GM12878 (cell line): ENCODE measurements around the gene POMT2. TPM values are rescaled to one million over a fixed set of nuclear protein-coding genes. Genes with fewer than 3 reads are reported as not detected.

Source experiments
- BACH1 ChIP-seq: fragments of 450-650 bp; IDR thresholded peaks from 2 replicates; pipeline ENCODE4 v1.6.1; 2017; ENCODE audit warnings: mild to moderate bottlenecking, borderline replicate concordance
- FOS ChIP-seq: IDR thresholded peaks from 3 replicates; pipeline ENCODE4 v1.6.1; 2011; ENCODE audit warnings: borderline replicate concordance; ENCODE audit not compliant: insufficient read length; ENCODE audit errors: extremely low read depth
- HSF1 ChIP-seq: fragments of 150-350 bp; IDR thresholded peaks from 2 replicates; pipeline ENCODE4 v1.6.1; 2014; ENCODE audit warnings: mild to moderate bottlenecking, low read depth, low read length
- IKZF1 ChIP-seq: fragments of 450-650 bp; conservative IDR thresholded peaks from 2 replicates; pipeline ENCODE4 v1.6.1; 2017; ENCODE audit warnings: antibody characterized with exemption, mild to moderate bottlenecking
- JUND ChIP-seq: IDR thresholded peaks from 2 replicates; pipeline ENCODE4 v1.6.1; 2012; ENCODE audit warnings: low read depth, mild to moderate bottlenecking, low read length, improper control_type of control experiment, moderate library complexity
- MTA2 ChIP-seq: fragments of 450-650 bp; IDR thresholded peaks from 2 replicates; pipeline ENCODE4 v1.6.1; 2016; ENCODE audit warnings: low read depth, mild to moderate bottlenecking, moderate library complexity
- NFIC ChIP-seq: IDR thresholded peaks from 2 replicates; pipeline ENCODE4 v1.6.1; 2012; ENCODE audit warnings: low read depth, mild to moderate bottlenecking, inconsistent platforms, low read length, moderate library complexity
- PAX5 ChIP-seq: IDR thresholded peaks from 2 replicates; pipeline ENCODE4 v1.6.1; 2011; ENCODE audit warnings: low read depth, low read length, borderline replicate concordance
- RAD51 ChIP-seq: fragments of 450-650 bp; IDR thresholded peaks from 2 replicates; pipeline ENCODE4 v1.6.1; 2016; ENCODE audit warnings: moderate library complexity, mild to moderate bottlenecking, inconsistent platforms
- REST ChIP-seq: IDR thresholded peaks from 2 replicates; pipeline ENCODE4 v1.6.1; 2012; ENCODE audit warnings: mild to moderate bottlenecking, low read depth, low read length
- TAF1 ChIP-seq: IDR thresholded peaks from 2 replicates; pipeline ENCODE4 v1.6.1; 2011; ENCODE audit warnings: mild to moderate bottlenecking, low read depth, low read length, borderline replicate concordance
- TARDBP ChIP-seq: IDR thresholded peaks from 2 replicates; pipeline ENCODE4 v1.6.1; 2016; ENCODE audit warnings: borderline replicate concordance
- USF2 ChIP-seq: IDR thresholded peaks from 2 replicates; pipeline ENCODE4 v1.6.1; 2011; ENCODE audit warnings: low read depth, low read length, improper control_type of control experiment, borderline replicate concordance
- ZBTB33 ChIP-seq: fragments of 450-650 bp; IDR thresholded peaks from 2 replicates; pipeline ENCODE4 v1.6.1; 2017; ENCODE audit warnings: mild to moderate bottlenecking
- ZNF217 ChIP-seq: fragments of 450-650 bp; IDR thresholded peaks from 2 replicates; pipeline ENCODE4 v1.6.1; 2017; ENCODE audit warnings: antibody characterized with exemption, mild to moderate bottlenecking
- polyA plus RNA-seq, 11 experiments: library from polyadenylated mRNA; depleted of rRNA in 4 of 11; unstranded in 6 of 11; stranded (reverse) in 5 of 11; fragments of >200 nt; fragmentation: Nextera tagmentation in 4 of 11; fragmentation: Illumina TruSeq in 1 of 11; extraction: Ambion mirVana in 4 of 11; extraction: Trizol in 1 of 11; gene quantifications; 1 replicate in 1 of 11; 2 replicates in 10 of 11; pipeline versions ENCODE4 v1.2.1 to v1.2.3, GENCODE V29; 2011 to 2016; ENCODE audit warnings: inconsistent platforms in 2 of 11, missing spikeins in 2 of 11, low read depth in 1 of 11
- total RNA-seq, 4 experiments: library from RNA; depleted of rRNA in 3 of 4; stranded (reverse); fragments of >200 nt in 3 of 4; fragmentation: Illumina TruSeq in 1 of 4; extraction: Trizol in 1 of 4; gene quantifications; 2 replicates each; pipeline versions ENCODE4 v1.2.1 to v1.2.3, GENCODE V29; 2013 to 2021
- TF ChIP-seq, protein P1 (sequence below): IDR thresholded peaks from 2 replicates; pipeline ENCODE4 v1.6.1; 2012; ENCODE audit warnings: low read length, inconsistent platforms
- TF ChIP-seq, protein P2 (sequence below): fragments of 150-350 bp; IDR thresholded peaks from 2 replicates; pipeline ENCODE4 v1.6.1; 2016; ENCODE audit warnings: low read depth, low read length

The POMT2 gene
- total and polyA plus RNA-seq, 10 of the 15 experiments (the other 5 are each of a cell fraction or from before 2014, with no cell fraction given): 0.23 to 13.9 (median 6.5) TPM

DNA sequence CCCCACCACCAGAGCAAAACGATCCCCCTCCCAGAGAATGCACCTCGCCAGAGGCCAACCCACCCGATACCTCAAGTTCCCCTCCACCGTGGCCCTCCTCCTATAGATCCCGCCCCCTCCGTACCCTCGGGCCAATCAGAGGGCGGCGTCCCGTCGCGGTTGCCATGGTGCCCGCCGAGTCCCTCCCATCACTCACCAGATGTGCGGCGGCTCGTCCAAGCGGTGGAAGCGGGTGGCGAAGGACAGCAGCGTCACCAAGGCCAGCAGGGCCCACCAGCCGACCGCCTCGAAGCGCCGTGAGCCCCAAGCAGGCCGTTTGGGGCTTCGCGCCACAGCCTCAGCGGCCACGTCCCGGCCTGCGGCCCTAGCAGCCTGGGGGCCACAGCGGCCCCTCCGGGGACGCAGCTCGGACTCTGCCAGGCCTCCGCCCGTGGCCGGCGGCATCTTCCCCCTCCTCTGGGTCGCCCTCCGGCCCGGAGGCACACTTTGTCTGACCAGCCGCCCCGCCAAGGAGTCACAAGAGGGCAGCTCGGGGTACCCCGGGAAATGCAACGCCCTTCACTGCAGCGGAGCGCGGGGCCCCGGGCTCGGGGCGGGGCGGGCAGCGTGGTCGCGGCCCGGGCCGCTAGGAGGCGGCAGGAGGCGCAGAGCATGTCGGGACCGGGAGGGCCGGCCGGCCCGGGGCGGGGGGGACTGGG, at the start of gene POMT2 (continued):
- TF ChIP-seq, protein P1, sequence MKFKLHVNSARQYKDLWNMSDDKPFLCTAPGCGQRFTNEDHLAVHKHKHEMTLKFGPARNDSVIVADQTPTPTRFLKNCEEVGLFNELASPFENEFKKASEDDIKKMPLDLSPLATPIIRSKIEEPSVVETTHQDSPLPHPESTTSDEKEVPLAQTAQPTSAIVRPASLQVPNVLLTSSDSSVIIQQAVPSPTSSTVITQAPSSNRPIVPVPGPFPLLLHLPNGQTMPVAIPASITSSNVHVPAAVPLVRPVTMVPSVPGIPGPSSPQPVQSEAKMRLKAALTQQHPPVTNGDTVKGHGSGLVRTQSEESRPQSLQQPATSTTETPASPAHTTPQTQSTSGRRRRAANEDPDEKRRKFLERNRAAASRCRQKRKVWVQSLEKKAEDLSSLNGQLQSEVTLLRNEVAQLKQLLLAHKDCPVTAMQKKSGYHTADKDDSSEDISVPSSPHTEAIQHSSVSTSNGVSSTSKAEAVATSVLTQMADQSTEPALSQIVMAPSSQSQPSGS: no peak
- TF ChIP-seq BACH1 (peak; percentile 45; the same call in 1 of the 2 replicates), HSF1 (no peak), NFIC (no peak), JUND (no peak), USF2 (no peak), RAD51 (no peak), IKZF1 (no peak), PAX5 (peak; percentile 3; the same call in 1 of the 2 replicates), REST (no peak), FOS (no peak), ZNF217 (no peak), TARDBP (no peak), MTA2 (no peak), ZBTB33 (no peak), TAF1 (no peak)
- TF ChIP-seq, protein P2, sequence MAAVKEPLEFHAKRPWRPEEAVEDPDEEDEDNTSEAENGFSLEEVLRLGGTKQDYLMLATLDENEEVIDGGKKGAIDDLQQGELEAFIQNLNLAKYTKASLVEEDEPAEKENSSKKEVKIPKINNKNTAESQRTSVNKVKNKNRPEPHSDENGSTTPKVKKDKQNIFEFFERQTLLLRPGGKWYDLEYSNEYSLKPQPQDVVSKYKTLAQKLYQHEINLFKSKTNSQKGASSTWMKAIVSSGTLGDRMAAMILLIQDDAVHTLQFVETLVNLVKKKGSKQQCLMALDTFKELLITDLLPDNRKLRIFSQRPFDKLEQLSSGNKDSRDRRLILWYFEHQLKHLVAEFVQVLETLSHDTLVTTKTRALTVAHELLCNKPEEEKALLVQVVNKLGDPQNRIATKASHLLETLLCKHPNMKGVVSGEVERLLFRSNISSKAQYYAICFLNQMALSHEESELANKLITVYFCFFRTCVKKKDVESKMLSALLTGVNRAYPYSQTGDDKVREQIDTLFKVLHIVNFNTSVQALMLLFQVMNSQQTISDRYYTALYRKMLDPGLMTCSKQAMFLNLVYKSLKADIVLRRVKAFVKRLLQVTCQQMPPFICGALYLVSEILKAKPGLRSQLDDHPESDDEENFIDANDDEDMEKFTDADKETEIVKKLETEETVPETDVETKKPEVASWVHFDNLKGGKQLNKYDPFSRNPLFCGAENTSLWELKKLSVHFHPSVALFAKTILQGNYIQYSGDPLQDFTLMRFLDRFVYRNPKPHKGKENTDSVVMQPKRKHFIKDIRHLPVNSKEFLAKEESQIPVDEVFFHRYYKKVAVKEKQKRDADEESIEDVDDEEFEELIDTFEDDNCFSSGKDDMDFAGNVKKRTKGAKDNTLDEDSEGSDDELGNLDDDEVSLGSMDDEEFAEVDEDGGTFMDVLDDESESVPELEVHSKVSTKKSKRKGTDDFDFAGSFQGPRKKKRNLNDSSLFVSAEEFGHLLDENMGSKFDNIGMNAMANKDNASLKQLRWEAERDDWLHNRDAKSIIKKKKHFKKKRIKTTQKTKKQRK: no peak
